HepG2 (cell line): ENCODE results near the gene EIF3B. TPM values are rescaled to one million over a fixed set of nuclear protein-coding genes. Genes with fewer than 3 reads are reported as not detected.

Experiments used
- ASH2L ChIP-seq: fragments of 300-600, 200-600 bp; sonication (generic); IDR thresholded peaks from 2 replicates; pipeline ENCODE4 v1.7.0; 2017; ENCODE audit warnings: low read depth, mild to moderate bottlenecking, moderate library complexity, mixed read lengths, low read length; ENCODE audit not compliant: insufficient read length
- DMAP1 ChIP-seq: IDR thresholded peaks from 2 replicates; pipeline ENCODE4 v1.6.1; 2016
- HBP1 ChIP-seq: IDR thresholded peaks from 2 replicates; pipeline ENCODE4 v1.6.1; 2016; ENCODE audit warnings: low read depth, control low read depth
- HOXA3 ChIP-seq: sonication (generic); formaldehyde crosslinking; IDR thresholded peaks from 2 replicates; pipeline ENCODE4 v1.5.0; 2020; ENCODE audit warnings: missing genetic modification reagents
- REST ChIP-seq, 2 experiments: IDR thresholded peaks; 2 replicates each; pipeline ENCODE4 v1.6.1; 2011 to 2012; ENCODE audit warnings: low read length in 2 of 2, borderline replicate concordance in 1 of 2, low read depth in 1 of 2, mild to moderate bottlenecking in 1 of 2, moderate library complexity in 1 of 2
- SMAD1 ChIP-seq: sonication (generic); formaldehyde crosslinking; IDR thresholded peaks from 2 replicates; pipeline ENCODE4 v1.4.0; 2020; ENCODE audit warnings: missing genetic modification reagents, low read depth, mild to moderate bottlenecking, borderline replicate concordance
- SSRP1 ChIP-seq: IDR thresholded peaks from 2 replicates; pipeline ENCODE4 v1.6.1; 2016; ENCODE audit warnings: control low read depth
- TAF1 ChIP-seq: sonication (generic); formaldehyde crosslinking; IDR thresholded peaks from 2 replicates; pipeline ENCODE4 v1.4.0; 2020; ENCODE audit warnings: missing genetic modification reagents
- ZNF256 ChIP-seq: sonication (generic); formaldehyde crosslinking; conservative IDR thresholded peaks from 2 replicates; pipeline ENCODE4 v1.4.0; 2020; ENCODE audit warnings: missing genetic modification reagents
- ZNF790 ChIP-seq: sonication (generic); formaldehyde crosslinking; IDR thresholded peaks from 2 replicates; pipeline ENCODE4 v1.8.0; 2022; ENCODE audit warnings: missing genetic modification reagents, mild to moderate bottlenecking, borderline replicate concordance
- polyA plus RNA-seq, 8 experiments: library from polyadenylated mRNA; depleted of rRNA in 3 of 8; stranded (reverse) in 7 of 8; unstranded in 1 of 8; fragments of >200 nt; fragmentation: Illumina TruSeq in 4 of 8; extraction: Trizol in 4 of 8; gene quantifications; 2 replicates each; pipeline versions ENCODE4 v1.2.1 to v1.2.3, GENCODE V29; 2011 to 2016; ENCODE audit warnings: low read depth in 4 of 8, missing spikeins in 1 of 8, mixed read lengths in 1 of 8; ENCODE audit not compliant: insufficient read depth in 1 of 8
- total RNA-seq, 5 experiments: library from RNA; depleted of rRNA; stranded (reverse); fragments of >200 nt; fragmentation: Illumina TruSeq; extraction: Trizol; gene quantifications; 2 replicates each; pipeline ENCODE4 v1.2.3, GENCODE V29; 2016; ENCODE audit warnings: low read depth in 1 of 5
- TF ChIP-seq, protein P1 (sequence below): sonication (generic); formaldehyde crosslinking; IDR thresholded peaks from 2 replicates; pipeline ENCODE4 v1.4.0; 2020; ENCODE audit warnings: missing genetic modification reagents
- TF ChIP-seq, protein P2 (sequence below): sonication (generic); formaldehyde crosslinking; IDR thresholded peaks from 2 replicates; pipeline ENCODE4 v1.4.0; 2020; ENCODE audit warnings: missing genetic modification reagents, borderline replicate concordance

The EIF3B gene
- total and polyA plus RNA-seq, 2 of the 13 experiments (the other 11 are each of a cell fraction or from before 2014, with no cell fraction given), result 92.2 to 241 TPM

GRCh38 chr7:2354939-2355704 lies 495 bp downstream of the EIF3B start (continued):
- TF ChIP-seq ZNF790 (CRISPR knock-in tag), result peak; percentile 53; the same call in 1 of the 2 replicates
- no peak; the same call in 1 of the 2 replicates for TF ChIP-seq DMAP1 (CRISPR knock-in tag)
- no peak for TF ChIP-seq SSRP1
- TF ChIP-seq HOXA3 (CRISPR knock-in tag), result 0 out of 2 replicates have a peak, but pooled peaks have one; percentile 18
- 0 out of 2 replicates have a peak, but pooled peaks have one; percentile 26 for TF ChIP-seq SMAD1 (CRISPR knock-in tag)
- TF ChIP-seq REST (IDR thresholded peaks at IDR 0.05; ENCODE audit: borderline replicate concordance in 1 of 2, low read depth in 1 of 2, low read length in 2 of 2), result no peak
- TF ChIP-seq, protein P1, sequence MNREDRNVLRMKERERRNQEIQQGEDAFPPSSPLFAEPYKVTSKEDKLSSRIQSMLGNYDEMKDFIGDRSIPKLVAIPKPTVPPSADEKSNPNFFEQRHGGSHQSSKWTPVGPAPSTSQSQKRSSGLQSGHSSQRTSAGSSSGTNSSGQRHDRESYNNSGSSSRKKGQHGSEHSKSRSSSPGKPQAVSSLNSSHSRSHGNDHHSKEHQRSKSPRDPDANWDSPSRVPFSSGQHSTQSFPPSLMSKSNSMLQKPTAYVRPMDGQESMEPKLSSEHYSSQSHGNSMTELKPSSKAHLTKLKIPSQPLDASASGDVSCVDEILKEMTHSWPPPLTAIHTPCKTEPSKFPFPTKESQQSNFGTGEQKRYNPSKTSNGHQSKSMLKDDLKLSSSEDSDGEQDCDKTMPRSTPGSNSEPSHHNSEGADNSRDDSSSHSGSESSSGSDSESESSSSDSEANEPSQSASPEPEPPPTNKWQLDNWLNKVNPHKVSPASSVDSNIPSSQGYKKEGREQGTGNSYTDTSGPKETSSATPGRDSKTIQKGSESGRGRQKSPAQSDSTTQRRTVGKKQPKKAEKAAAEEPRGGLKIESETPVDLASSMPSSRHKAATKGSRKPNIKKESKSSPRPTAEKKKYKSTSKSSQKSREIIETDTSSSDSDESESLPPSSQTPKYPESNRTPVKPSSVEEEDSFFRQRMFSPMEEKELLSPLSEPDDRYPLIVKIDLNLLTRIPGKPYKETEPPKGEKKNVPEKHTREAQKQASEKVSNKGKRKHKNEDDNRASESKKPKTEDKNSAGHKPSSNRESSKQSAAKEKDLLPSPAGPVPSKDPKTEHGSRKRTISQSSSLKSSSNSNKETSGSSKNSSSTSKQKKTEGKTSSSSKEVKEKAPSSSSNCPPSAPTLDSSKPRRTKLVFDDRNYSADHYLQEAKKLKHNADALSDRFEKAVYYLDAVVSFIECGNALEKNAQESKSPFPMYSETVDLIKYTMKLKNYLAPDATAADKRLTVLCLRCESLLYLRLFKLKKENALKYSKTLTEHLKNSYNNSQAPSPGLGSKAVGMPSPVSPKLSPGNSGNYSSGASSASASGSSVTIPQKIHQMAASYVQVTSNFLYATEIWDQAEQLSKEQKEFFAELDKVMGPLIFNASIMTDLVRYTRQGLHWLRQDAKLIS, result no peak
- no peak for TF ChIP-seq TAF1
- TF ChIP-seq ZNF256 (CRISPR knock-in tag), result no peak
- TF ChIP-seq ASH2L, result no peak
- TF ChIP-seq, protein P2, sequence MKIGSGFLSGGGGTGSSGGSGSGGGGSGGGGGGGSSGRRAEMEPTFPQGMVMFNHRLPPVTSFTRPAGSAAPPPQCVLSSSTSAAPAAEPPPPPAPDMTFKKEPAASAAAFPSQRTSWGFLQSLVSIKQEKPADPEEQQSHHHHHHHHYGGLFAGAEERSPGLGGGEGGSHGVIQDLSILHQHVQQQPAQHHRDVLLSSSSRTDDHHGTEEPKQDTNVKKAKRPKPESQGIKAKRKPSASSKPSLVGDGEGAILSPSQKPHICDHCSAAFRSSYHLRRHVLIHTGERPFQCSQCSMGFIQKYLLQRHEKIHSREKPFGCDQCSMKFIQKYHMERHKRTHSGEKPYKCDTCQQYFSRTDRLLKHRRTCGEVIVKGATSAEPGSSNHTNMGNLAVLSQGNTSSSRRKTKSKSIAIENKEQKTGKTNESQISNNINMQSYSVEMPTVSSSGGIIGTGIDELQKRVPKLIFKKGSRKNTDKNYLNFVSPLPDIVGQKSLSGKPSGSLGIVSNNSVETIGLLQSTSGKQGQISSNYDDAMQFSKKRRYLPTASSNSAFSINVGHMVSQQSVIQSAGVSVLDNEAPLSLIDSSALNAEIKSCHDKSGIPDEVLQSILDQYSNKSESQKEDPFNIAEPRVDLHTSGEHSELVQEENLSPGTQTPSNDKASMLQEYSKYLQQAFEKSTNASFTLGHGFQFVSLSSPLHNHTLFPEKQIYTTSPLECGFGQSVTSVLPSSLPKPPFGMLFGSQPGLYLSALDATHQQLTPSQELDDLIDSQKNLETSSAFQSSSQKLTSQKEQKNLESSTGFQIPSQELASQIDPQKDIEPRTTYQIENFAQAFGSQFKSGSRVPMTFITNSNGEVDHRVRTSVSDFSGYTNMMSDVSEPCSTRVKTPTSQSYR, result no peak
- TF ChIP-seq HBP1 (CRISPR knock-in tag), result no peak
